ENCODE measurements around the gene LPCAT2.

Gene LPCAT2, protein sequence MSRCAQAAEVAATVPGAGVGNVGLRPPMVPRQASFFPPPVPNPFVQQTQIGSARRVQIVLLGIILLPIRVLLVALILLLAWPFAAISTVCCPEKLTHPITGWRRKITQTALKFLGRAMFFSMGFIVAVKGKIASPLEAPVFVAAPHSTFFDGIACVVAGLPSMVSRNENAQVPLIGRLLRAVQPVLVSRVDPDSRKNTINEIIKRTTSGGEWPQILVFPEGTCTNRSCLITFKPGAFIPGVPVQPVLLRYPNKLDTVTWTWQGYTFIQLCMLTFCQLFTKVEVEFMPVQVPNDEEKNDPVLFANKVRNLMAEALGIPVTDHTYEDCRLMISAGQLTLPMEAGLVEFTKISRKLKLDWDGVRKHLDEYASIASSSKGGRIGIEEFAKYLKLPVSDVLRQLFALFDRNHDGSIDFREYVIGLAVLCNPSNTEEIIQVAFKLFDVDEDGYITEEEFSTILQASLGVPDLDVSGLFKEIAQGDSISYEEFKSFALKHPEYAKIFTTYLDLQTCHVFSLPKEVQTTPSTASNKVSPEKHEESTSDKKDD

DNA sequence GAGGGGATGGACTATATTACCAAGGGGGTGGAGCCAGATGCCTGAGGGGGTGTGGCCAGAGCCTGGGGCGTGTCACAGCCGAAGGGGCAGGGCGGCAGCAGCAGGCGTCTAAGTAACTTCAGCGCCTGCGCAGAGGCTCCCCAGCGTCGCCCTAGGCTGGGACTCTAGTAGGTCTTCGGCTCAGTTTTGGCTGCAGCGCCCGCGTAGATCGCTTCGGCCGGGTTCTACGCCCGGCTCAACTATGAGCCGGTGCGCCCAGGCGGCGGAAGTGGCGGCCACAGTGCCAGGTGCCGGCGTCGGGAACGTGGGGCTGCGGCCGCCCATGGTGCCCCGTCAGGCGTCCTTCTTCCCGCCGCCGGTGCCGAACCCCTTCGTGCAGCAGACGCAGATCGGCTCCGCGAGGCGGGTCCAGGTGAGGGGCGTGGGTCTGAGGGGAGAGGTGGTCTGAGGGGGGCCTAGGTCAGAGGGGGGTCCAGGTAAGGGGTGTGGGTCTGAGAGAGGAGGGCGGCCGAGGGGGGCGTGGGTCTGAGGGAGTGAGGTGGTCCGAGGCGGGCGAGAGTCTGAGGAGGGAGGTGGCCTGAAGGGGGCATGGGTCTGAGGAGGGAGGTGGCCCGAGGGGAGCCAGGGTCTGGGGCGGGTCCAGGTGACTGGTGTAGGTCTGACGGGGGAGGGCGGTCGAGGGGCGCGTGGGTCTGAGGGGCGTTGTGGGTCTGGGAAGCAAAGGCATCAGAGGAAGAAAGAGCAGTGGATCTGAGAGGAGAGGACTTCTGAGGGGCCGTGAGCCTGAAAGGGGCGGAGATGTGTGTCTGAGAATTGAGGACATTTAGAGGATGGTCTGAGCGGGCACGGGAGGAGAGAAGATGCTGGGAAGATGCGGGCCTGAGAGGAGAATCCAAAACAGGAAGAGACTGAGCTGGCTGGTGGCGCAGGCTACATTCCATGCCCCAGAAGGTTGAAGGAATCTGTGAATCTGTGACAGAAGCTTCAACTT lies at the start of gene LPCAT2:
LPCAT2 (plus strand) TSS at position 132 of the 991 bp plus-strand sequence; CDS start at position 242, 110 bp downstream.
- DNase-seq: peak; percentile 68

DNA sequence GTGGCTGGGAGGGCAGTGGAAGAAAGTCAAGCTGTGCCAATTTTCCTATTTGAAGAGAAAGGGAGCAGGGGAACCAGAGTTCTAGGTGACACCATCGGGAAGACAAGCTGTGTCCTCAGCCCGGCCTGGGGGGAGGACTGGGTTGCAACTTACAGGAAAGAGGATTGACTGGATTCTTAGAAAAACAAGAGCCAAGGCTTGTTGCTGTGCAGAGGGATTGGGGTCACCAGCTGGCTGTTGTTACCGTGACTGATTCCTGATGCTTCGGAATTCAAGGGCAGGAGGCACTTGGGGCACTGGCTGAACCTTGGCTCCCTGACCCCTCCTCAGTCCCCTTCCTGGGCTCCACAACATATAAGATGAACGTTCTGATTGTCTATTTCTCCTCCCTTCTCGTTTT lies 46.6 kb upstream of the LPCAT2 start:
- DNase-seq: no peak

DNA sequence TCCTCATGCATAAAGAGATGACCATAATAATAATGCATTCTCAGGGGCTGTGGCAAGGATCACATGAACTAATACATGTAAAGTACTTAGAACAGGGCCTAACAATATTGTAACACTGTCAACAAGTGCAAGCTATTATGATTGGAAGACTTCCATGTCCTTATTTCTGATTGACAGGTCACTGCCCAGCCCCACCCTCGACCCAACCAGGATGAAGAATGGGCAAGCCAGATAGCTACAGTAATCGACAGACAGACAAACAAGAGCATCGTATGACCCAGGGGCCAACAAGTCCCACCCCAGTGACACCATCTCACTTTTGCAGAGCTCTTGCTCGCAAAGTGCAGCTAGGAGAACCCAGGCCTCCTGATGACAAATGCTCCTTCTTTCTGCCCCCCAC lies 44.5 kb upstream of the LPCAT2 start:
- no peak for DNase-seq

DNA sequence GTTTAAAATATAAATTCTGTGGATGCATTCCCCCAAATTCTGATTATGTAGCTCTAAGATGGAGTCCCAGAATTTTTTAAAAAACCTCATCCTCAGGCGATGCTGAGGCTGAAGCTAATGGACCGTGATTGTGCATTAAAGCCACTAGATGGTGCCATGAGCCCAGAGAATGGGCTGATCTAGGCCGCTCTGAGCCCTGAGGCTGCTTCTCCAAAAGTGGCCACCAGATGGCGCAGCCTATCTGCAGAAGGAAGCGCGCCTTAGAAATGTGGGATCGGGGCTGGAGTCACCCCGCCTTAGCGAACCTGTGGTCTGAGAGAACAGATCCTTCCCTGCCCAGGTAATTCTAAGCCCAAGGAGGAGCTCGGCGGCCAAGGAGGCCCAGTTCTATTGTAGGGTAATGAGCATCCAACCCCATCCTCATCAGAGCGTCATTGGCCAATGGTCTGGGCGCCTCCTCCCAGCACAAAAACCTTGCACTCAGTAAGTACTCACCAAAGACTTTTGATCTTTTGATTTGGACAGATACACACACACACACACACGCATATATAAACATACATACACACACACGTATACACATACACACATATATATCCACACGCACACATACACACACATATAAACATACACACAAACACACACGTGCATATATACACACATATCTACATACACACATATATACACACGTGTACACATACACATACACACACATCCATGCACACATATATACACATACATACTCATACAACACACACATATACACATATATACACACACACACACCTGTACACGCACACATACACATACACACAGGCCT lies 43.6 kb upstream of the LPCAT2 start:
- peak; percentile 97 for DNase-seq

DNA sequence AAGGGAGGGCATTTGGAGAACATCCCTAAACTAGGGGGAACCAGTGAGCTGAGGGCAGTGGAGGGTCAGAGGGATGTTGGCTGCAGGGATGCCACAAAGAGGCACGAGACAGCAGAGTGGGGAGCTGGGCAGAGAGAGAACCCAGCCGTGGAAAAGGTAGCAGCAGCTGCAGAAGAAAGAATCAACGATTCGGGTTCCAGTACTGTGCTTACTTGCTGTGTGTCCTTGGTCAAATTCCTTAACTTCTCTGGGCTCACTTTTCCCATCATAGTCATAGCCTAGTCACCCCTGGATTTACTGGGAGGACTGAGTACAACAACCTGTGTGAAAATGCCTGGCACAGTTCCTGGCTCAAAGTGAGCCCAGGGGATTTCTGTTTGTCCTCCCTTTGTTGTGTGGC lies 42.7 kb upstream of the LPCAT2 start:
- no peak for DNase-seq

DNA sequence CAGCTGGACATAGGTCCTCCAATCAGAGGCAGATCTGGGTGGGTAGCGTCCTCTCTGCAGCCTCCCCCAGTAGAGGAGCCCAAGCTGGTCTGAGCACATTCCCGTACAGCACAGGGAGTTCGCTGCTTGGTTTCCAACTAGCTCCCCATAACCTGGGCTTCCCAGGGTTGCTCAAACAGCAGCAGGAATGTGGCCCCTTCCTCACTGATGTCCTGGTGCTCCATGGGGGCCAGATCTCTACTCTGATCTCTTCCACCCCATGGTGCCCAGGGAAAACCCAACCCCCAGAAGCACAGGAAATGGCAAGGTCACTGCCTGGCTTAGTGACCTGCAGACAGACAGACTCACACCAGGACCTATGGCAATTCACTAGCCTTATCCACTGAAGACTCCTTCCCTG lies 41.0 kb upstream of the LPCAT2 start:
- no peak for DNase-seq

DNA sequence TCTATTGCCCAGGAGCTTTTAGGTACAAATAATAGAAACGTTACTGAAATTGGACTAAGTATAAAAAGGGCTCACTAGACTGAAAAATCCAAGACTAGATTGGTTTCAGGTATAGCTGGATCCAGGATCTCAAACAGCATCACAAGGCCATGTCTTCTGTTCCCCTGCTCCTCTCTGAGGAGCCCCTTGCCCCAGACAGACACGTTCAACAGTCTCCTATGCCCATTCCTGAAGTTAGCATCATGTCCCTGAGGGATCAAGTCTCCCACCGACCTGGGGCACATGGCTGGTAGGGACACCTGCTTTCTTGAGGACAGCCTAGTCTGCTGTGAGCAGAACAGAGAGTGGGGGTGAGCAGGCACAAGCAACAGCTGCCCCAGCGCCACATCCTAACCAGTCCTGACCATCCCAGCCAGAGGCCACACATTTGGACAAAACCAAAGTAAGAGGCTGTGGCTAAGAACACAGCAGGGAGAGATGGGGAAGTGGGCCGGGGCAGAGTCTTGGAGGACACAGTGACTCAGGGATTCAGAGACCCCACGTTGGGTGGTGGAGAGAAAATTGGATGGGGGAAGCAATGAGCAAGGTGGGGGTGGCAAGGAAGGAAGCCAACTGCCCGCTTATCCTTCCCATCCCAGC lies 40.4 kb upstream of the LPCAT2 start:
- DNase-seq: no peak

DNA sequence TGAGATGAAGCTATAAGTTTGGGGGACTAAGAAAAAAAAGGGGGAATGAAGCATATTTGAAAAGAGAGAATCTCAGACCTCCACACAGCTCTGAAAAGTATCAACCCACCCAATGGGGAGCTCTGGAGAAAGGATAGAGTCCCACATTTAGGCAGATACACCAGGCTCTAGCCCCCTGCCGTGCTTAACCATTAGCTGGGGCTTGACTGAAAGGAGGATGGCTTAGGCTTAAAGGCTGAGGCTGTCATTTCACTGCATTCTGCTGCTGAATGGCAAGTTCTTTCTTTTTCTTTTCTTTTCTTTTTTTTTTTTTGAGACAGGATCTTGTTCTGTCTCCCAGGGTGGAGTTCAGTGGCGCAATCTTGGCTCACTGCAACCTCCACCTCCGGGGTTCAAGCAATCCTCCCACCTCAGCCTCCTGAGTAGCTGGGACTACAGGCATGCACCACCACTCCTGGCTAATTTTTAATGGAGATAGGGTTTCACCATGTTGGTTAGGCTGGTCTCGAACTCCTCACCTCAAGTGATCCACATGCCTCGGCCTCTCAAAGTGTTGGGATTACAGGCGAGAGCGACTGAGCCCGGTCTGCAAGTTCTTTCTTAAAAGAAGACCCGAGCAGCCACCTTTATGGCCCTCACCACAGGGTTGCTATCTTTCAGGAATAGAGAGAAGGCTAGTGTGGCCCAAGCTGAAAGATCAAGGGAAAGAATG lies 38.9 kb upstream of the LPCAT2 start:
- no peak for DNase-seq

DNA sequence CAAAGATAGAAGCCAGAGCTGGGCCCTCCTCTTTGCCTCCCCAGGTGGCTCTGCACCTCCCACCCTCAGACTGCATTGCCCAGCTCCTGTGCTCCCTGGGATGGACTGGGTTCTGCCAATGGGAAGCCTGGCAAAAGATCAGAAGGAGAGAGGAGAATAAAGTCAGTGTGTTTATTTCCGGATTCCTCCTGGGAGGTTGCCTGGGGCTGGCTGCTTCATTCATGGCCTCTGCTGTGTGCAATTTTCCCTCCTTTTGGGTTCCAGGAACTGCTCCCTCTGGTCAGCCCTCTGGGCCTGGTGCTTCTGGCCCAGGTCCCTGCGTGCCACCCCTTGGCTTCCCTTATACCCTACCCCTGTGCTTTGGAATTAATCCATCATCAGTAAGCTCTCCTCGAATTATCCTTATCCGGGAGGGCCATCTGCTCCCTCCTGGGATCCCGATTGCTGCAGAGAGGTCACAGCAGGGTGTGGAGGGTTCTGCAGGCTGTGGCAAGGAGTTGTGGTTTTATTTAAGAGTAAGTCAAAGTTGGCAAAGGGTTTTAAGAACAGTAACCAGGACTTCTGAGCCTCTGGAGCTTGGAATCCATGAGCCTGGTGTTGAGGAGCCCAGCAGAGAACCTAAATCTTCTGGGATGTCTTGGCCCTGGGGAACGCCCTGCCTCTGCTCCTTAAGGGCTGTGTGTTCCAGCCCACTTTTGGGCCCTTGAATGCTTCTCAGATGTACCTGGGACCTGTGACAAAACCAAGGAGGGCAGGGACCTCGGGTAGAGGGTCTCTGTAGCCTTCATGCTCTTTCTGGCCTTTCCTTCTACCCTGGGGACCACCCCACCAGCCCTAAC lies 38.1 kb upstream of the LPCAT2 start:
- DNase-seq: no peak

DNA sequence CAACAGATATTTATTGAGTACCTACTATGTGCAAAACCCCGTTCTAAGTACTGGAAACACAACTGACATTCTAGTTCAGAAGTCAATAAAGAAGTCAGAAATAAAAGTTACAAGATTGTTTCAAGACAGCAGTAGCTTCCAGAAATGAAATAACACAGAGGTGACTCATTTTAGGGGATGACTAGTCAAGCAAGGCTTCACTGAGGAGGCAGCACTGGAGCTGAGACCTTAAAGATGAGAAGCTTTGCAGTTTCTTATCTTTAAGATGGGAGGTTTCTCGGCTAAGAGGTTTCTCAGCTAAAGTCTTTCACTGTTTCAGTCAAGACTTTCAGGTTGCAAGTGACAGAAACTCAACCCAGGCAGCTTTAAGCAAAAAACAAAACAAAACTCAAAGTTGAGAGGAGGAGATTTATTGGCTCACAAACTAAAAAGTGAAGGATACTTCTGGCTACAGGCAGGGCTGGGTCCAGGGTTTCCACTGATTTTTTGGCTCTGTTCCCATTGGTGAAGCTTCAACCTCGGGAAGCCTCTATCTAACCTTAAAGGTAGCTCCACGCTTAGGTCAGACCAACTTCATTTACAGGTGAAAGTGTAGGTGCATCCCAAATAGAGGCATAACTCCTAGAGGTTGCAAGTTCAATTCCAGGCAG lies 37.3 kb upstream of the LPCAT2 start:
- no peak for DNase-seq

DNA sequence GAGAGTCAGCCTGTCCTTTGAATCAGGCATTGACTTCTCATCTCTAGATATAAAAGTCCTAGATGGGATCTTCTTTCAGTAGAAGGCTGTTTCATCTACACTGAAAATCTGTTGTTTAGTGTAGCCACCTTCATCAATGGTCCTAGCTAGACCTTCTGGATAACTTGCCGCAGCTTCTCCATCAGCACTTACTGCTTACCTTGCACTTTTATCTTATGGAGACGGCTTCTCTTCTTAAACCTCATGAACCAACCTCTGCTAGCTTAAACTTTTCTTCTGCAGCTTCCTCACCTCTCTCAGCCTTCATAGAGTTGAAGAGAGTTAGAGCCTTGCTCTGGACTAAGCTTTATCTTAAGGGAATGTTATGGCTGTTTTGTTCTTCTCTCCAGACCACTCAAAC lies 35.3 kb upstream of the LPCAT2 start:
- no peak for DNase-seq

DNA sequence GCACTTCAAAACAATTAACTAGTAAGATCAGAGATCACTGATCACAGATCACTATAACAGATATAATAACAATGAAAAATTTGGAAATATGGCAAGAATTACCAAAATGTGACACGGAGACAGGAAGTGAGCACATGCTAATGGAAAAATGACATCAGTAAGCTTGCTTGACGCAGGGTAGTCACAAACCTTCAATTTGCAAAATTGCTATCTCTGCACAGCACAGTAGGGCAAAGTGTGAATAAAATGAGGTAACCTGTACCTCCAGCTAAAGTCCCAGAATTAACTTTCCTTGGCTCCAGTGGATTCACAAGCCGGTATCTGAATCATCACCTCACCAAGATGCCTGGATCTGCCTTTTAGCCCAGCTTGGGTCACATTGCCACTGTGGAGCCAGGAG lies 34.1 kb upstream of the LPCAT2 start:
- no peak for DNase-seq

DNA sequence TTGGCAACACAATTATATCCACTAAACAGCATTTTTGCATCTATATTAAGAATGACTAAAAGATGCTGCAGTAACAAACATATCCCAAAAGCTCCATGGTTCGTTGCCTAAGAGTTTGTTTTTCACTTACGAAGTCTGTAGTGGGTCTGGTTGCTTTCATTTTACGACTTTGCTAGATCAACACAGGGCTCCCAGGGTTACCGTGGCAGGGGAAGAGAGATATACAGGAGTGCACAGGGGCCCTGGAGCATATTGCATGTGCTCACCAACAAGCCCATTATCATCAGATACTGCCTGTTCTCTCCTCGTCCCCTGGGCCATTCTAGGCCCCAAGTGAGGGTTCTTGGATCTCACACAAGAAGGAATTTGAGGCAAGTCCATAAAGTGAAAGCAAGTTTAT lies 33.0 kb upstream of the LPCAT2 start:
- no peak for DNase-seq

DNA sequence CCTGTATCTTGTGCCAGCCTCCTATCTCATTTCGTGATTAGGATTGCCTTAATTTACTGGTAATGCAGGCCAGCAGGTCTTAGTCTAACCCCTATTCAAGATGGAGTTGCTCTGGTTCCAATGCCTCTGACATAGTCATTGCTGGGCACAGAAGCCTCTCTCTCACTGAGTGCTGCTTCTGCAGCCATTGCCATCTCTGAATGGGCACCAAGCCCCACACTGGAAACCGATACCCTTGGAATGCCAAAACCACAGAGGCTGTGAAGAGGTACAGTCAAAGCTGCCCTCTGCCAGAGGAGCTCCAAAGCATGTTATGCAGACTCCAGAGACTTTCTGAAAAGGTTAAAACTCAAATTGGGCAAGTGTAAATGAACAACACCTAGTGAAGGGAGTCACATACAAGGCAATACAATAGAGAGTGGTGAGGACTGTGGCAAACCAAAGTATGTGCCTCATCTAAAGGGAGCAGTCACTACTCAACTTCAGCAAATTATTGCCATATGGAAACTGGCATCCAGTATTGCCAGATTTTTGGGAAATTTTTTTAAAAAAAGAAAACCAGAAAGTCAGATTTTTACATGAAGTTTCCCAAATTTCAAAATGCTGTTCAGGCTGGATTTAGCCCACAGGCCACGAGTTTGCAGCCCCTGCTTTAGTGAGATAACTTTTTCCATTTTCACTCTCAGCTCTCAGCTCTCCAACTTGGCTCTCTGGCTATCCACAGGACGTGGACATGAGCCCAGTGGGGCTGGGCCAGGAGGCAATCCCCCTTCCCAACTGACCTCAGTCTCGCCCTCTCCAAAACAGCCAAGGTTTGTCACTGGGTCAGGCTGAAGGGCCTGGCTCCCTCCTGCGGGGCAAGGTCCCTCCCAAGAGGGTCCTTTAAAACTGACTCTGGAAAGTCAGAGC lies 32.0 kb upstream of the LPCAT2 start:
- no peak for DNase-seq

DNA sequence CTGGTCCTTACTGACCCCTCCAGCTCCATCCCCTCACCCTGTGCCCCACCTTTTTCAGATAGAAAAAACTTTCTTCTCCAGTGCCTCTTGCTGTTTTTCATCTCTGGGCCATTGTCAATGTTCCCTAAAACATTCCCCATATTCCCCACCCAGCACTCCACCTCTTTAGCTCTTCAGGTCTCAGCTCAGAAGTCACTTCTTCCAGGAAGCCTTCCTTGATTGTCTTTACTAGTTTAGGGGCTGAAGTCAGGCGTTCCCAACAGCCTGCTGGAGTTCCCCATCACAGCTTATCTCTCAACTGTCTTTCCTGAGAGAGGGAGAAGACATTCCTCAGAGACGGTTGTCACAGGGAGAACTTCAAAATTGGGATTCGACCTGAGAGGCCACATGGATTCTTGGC lies 31.1 kb upstream of the LPCAT2 start:
- DNase-seq: no peak

DNA sequence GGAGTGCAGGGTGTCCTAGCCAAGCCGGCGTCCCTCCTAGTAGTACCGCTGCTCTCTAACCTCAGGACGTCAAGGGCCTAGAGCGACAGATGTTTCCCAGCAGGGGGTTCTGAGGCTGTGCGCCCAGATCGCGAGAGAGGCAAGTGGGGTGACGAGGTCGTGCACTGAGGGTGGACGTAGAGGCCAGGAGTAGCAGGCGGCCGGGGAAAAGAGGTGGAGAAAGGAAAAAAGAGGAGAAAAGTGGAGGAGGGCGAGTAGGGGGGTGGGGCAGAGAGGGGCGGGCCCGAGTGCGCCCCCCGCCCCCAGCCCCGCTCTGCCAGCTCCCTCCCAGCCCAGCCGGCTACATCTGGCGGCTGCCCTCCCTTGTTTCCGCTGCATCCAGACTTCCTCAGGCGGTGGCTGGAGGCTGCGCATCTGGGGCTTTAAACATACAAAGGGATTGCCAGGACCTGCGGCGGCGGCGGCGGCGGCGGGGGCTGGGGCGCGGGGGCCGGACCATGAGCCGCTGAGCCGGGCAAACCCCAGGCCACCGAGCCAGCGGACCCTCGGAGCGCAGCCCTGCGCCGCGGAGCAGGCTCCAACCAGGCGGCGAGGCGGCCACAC lies 29.9 kb upstream of the LPCAT2 start, which contains the start of gene MMP2:
MMP2 (plus strand) TSS at position 372 of the 603 bp plus-strand sequence. CDS start 282 bp downstream, outside the sequence.
- no peak for DNase-seq

DNA sequence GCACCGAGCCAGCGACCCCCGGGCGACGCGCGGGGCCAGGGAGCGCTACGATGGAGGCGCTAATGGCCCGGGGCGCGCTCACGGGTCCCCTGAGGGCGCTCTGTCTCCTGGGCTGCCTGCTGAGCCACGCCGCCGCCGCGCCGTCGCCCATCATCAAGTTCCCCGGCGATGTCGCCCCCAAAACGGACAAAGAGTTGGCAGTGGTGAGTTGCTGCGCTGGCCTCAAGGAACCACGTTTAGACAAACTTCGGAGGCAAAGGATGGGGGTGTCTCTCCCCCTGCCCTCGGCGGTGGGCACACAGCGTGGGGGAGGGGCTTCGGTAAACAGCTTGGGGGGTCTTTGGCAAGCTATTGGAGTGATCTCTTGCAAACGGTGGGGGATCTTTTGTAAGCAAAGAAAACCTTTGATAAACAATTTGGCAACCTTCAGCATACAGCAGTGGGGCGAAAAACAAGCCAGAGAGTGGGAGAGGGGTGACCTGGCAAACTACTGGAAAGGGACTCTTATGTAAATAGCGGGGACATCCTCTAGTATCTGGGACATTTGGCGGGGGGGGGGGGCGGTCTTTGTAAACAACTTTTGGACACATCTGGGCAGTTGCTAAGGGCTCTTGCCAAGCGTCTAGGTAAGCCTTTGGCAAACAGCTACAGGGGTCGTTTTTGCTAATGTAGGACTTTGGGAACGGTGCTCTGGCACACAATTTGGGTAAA lies 29.3 kb upstream of the LPCAT2 start:
- DNase-seq: no peak

DNA sequence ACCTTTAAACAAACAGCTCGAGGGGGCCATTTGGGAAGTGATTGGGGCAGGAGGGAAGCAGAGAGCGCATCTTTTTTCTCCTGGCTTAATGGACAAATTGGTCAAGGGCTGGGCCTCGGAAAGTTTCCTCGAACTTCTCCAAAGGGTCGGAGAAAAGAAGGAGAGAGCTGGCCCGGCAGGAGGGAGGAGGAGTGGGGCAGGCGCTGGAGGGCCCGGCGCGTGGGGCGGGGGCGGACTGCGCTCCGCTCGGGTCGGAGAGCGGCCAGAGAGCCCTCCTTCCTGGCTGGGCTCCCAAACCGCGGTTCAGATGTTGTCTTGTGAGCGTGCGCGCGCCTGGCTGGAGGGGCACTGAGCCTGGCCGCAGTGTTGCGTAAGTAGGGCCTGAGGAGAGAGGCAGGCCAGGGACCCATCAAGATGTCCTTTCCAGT lies 28.6 kb upstream of the LPCAT2 start:
- DNase-seq: no peak

All from activated CD8-positive, alpha-beta memory T cell treated with anti-CD3 and anti-CD28 coated beads, Interleukin-2, amount 50 U/mL, for 48 hours (primary cell).